Astrocyte (in vitro differentiated cells and primary cell): Measurements from ENCODE around the gene ATP1A1. TPM values are rescaled to one million over a fixed set of nuclear protein-coding genes. Genes with fewer than 3 reads are reported as not detected.

Experiments
- DNase-seq: peaks from one replicate; pipeline ENCODE4 v3.0.0-alpha.2; 2010; ENCODE audit warnings: low read depth
- FAIRE-seq: peaks from 2 replicates; lab custom pipeline; 2011; peaks lifted over from hg19 to GRCh38; lab: Jason Lieb, UNC
- H2AFZ ChIP-seq: 2 replicates; pipeline ENCODE4 v1.6.0; 2012; ENCODE audit warnings: low read depth, low read length, inconsistent platforms
- H3K27ac ChIP-seq: 2 replicates; pipeline ENCODE4 v1.5.1; 2011; ENCODE audit warnings: low read depth, low read length, inconsistent platforms
- H3K27me3 ChIP-seq: 2 replicates; pipeline ENCODE4 v1.6.0; 2011; ENCODE audit warnings: low read length, inconsistent platforms; ENCODE audit not compliant: insufficient read depth
- H3K36me3 ChIP-seq: 2 replicates; pipeline ENCODE4 v1.5.1; 2011; ENCODE audit warnings: low read length, inconsistent platforms; ENCODE audit not compliant: insufficient read depth
- H3K4me1 ChIP-seq: 2 replicates; pipeline ENCODE4 v1.5.1; 2011; ENCODE audit warnings: low read length, inconsistent platforms; ENCODE audit not compliant: insufficient read depth
- H3K4me2 ChIP-seq: 2 replicates; pipeline ENCODE4 v1.6.0; 2012; ENCODE audit warnings: low read length, inconsistent platforms
- H3K4me3 ChIP-seq: 2 replicates; pipeline ENCODE4 v1.5.1; 2011; ENCODE audit warnings: low read depth, mild to moderate bottlenecking, low read length, inconsistent platforms; ENCODE audit not compliant: insufficient read depth
- H3K79me2 ChIP-seq: 2 replicates; pipeline ENCODE4 v1.6.0; 2012; ENCODE audit warnings: mild to moderate bottlenecking, low read length, inconsistent platforms; ENCODE audit not compliant: insufficient read depth
- H3K9ac ChIP-seq: 2 replicates; pipeline ENCODE4 v1.6.0; 2012; ENCODE audit warnings: mild to moderate bottlenecking, low read length, inconsistent platforms
- H3K9me3 ChIP-seq: 2 replicates; pipeline ENCODE4 v1.5.1; 2012; ENCODE audit warnings: low read depth, mild to moderate bottlenecking, low read length, inconsistent platforms; ENCODE audit not compliant: insufficient read depth
- H4K20me1 ChIP-seq: 2 replicates; pipeline ENCODE4 v1.6.0; 2012; ENCODE audit warnings: low read length, inconsistent platforms; ENCODE audit not compliant: insufficient read depth
- H3K27ac Mint-ChIP-seq: one replicate; pipeline ENCODE4 v1.8.0; 2021; ENCODE audit warnings: mild to moderate bottlenecking, mixed read lengths; ENCODE audit not compliant: unreplicated experiment
- H3K27me3 Mint-ChIP-seq: one replicate; pipeline ENCODE4 v1.8.0; 2021; ENCODE audit warnings: low read depth, mixed read lengths; ENCODE audit not compliant: unreplicated experiment
- H3K36me3 Mint-ChIP-seq: one replicate; pipeline ENCODE4 v1.8.0; 2021; ENCODE audit warnings: low read depth, mixed read lengths; ENCODE audit not compliant: unreplicated experiment
- H3K4me1 Mint-ChIP-seq: one replicate; pipeline ENCODE4 v1.8.0; 2021; ENCODE audit warnings: low read depth, mixed read lengths; ENCODE audit not compliant: unreplicated experiment
- H3K4me3 Mint-ChIP-seq: one replicate; pipeline ENCODE4 v1.8.0; 2021; ENCODE audit warnings: mild to moderate bottlenecking, moderate library complexity, mixed read lengths; ENCODE audit not compliant: unreplicated experiment
- H3K9me3 Mint-ChIP-seq: one replicate; pipeline ENCODE4 v1.8.0; 2021; ENCODE audit warnings: mild to moderate bottlenecking, mixed read lengths; ENCODE audit not compliant: unreplicated experiment
- EZH2 ChIP-seq: IDR thresholded peaks from 2 replicates; pipeline ENCODE4 v1.6.1; 2012; ENCODE audit warnings: mild to moderate bottlenecking, low read length, inconsistent platforms; ENCODE audit not compliant: insufficient read depth
- total RNA-seq: library from RNA; stranded (reverse); gene quantifications from 2 replicates; pipeline ENCODE4 v1.2.1, GENCODE V29; 2021
- TF ChIP-seq, protein P1 (sequence below): IDR thresholded peaks from 2 replicates; pipeline ENCODE4 v1.5.1; 2011; ENCODE audit warnings: low read depth, mild to moderate bottlenecking, inconsistent platforms, low read length, moderate library complexity; ENCODE audit not compliant: insufficient read depth

The ATP1A1 gene
- total RNA-seq, 1 donor from 2014 or later = 317 TPM

DNA sequence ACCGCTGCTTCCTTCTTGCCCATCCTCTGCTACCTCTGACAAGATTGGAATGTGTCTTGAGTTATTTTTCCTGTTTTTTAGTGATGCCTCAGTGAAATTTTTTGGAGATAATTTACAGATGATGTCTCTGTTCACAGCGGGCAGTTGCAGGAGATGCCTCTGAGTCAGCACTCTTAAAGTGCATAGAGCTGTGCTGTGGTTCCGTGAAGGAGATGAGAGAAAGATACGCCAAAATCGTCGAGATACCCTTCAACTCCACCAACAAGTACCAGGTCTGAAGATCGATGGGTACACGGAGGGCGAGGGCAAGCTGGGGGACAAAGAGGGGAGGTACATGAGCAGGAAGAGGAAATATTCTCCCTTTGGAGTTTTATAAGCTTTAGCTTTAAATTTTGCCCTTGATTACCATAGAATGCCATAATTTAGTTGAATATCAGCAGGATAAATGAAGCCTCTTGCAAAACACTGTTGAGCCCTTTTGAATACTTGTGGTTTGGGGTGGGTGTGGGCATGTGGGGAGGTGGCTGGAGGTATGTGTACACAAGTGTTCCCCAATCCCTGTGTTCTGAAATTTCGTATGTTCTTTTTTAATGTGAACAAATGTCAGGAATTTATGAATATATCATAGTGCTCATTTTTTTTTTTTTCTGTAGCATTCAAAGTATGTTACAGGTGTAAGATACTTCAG lies 19.8 kb downstream of the ATP1A1 start:
- H3K36me3 ChIP-seq = peaks cover 90% of the 10 kb centered on the region
- H3K36me3 Mint-ChIP-seq = peaks cover 21% of the 10 kb centered on the region
- peaks cover 33% of the 10 kb centered on the region for H4K20me1 ChIP-seq
- no peak overlapping the region for H3K4me3 Mint-ChIP-seq
- TF ChIP-seq, protein P1, sequence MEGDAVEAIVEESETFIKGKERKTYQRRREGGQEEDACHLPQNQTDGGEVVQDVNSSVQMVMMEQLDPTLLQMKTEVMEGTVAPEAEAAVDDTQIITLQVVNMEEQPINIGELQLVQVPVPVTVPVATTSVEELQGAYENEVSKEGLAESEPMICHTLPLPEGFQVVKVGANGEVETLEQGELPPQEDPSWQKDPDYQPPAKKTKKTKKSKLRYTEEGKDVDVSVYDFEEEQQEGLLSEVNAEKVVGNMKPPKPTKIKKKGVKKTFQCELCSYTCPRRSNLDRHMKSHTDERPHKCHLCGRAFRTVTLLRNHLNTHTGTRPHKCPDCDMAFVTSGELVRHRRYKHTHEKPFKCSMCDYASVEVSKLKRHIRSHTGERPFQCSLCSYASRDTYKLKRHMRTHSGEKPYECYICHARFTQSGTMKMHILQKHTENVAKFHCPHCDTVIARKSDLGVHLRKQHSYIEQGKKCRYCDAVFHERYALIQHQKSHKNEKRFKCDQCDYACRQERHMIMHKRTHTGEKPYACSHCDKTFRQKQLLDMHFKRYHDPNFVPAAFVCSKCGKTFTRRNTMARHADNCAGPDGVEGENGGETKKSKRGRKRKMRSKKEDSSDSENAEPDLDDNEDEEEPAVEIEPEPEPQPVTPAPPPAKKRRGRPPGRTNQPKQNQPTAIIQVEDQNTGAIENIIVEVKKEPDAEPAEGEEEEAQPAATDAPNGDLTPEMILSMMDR = no peak
- TF ChIP-seq EZH2 = no peak
- no peaks in the 10 kb centered on the region for H3K4me1 ChIP-seq
- H3K79me2 ChIP-seq = no peaks in the 10 kb centered on the region
- H3K9me3 ChIP-seq = no peaks in the 10 kb centered on the region
- H3K27me3 ChIP-seq = no peaks in the 10 kb centered on the region
- no peak overlapping the region for H3K4me2 ChIP-seq
- no peak overlapping the region for H3K9ac ChIP-seq
- H2AFZ ChIP-seq = no peak overlapping the region
- H3K4me3 ChIP-seq = no peak overlapping the region
- H3K27ac Mint-ChIP-seq = no peak overlapping the region
- H3K27ac ChIP-seq = no peak overlapping the region
- no peaks in the 10 kb centered on the region for H3K9me3 Mint-ChIP-seq
- DNase-seq (no peak), FAIRE-seq (no peak)
- peaks cover 10% of the 10 kb centered on the region for H3K4me1 Mint-ChIP-seq
- H3K27me3 Mint-ChIP-seq = no peaks in the 10 kb centered on the region

DNA sequence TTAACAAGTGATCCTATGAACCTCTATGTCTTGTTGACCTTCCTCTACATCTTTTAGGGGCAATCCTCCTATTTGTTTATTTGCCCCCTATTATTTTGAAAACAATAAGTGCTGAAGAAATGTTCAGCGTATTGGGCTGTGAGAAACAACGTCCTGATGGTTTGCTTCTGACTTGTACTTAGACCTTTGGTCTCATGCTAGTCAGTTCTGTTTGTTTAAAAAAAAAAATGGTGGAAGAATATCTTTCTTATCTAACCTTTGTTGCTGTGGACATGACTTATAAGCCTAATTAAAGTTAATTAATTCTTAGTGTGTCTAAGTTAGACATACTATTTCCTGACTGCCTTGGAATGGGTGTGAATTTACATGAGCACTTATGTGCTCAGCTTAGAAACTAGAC lies 20.7 kb downstream of the ATP1A1 start:
- Mint-ChIP-seq H3K27ac (no peak overlapping the region), H3K9me3 (no peaks in the 10 kb centered on the region), H3K36me3 (peaks cover 16% of the 10 kb centered on the region), H3K27me3 (no peaks in the 10 kb centered on the region), H3K4me1 (peaks cover 5% of the 10 kb centered on the region), H3K4me3 (no peak overlapping the region)
- H3K36me3 ChIP-seq = peaks cover 90% of the 10 kb centered on the region
- H2AFZ ChIP-seq = no peak overlapping the region
- H3K4me1 ChIP-seq = no peaks in the 10 kb centered on the region
- no peaks in the 10 kb centered on the region for H3K9me3 ChIP-seq
- peaks cover 33% of the 10 kb centered on the region for H4K20me1 ChIP-seq
- no peak overlapping the region for H3K4me2 ChIP-seq
- H3K4me3 ChIP-seq = no peak overlapping the region
- TF ChIP-seq, protein P1 = no peak
- no peak for TF ChIP-seq EZH2
- no peaks in the 10 kb centered on the region for H3K27me3 ChIP-seq
- H3K27ac ChIP-seq = no peak overlapping the region
- no peak for DNase-seq
- no peak overlapping the region for H3K9ac ChIP-seq
- no peak for FAIRE-seq
- H3K79me2 ChIP-seq = no peaks in the 10 kb centered on the region

DNA sequence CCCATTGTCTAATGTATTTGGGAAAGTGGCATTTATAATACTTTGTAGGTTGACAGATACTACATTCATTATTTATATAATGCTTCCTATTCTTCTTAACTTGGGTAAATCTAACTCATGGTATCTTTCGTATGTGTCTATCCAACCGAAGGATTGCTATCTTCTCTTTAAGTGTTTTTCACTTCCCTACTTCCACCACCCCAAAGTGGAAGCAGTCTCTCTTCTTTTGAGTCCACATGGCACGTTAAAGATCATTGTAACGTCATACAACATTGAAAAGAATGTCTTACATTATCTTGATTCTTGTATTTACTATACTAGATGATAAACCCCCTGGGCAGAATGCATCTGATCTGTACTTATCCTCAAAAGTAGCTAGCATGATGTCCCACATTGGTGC lies 21.2 kb downstream of the ATP1A1 start:
- Mint-ChIP-seq H3K9me3 (no peaks in the 10 kb centered on the region), H3K27me3 (no peaks in the 10 kb centered on the region), H3K27ac (no peak overlapping the region), H3K4me1 (peaks cover 5% of the 10 kb centered on the region), H3K4me3 (no peak overlapping the region), H3K36me3 (peaks cover 16% of the 10 kb centered on the region)
- no peak overlapping the region for H2AFZ ChIP-seq
- no peaks in the 10 kb centered on the region for H3K9me3 ChIP-seq
- peaks cover 29% of the 10 kb centered on the region for H4K20me1 ChIP-seq
- no peak overlapping the region for H3K4me3 ChIP-seq
- H3K79me2 ChIP-seq = no peaks in the 10 kb centered on the region
- H3K36me3 ChIP-seq = peaks cover 89% of the 10 kb centered on the region
- no peaks in the 10 kb centered on the region for H3K4me1 ChIP-seq
- no peak overlapping the region for H3K4me2 ChIP-seq
- TF ChIP-seq, protein P1 = no peak
- no peak for TF ChIP-seq EZH2
- H3K27me3 ChIP-seq = no peaks in the 10 kb centered on the region
- no peak for FAIRE-seq
- H3K9ac ChIP-seq = no peak overlapping the region
- DNase-seq = no peak
- H3K27ac ChIP-seq = no peak overlapping the region
